T-helper 22 cell (primary cell): ENCODE measurements around the gene B3GNT9.

Experiments
- DNase-seq: peaks from one replicate; pipeline ENCODE4 v3.0.0-alpha.2; 2020; ENCODE audit warnings: low read depth

B3GNT9 gene

DNA sequence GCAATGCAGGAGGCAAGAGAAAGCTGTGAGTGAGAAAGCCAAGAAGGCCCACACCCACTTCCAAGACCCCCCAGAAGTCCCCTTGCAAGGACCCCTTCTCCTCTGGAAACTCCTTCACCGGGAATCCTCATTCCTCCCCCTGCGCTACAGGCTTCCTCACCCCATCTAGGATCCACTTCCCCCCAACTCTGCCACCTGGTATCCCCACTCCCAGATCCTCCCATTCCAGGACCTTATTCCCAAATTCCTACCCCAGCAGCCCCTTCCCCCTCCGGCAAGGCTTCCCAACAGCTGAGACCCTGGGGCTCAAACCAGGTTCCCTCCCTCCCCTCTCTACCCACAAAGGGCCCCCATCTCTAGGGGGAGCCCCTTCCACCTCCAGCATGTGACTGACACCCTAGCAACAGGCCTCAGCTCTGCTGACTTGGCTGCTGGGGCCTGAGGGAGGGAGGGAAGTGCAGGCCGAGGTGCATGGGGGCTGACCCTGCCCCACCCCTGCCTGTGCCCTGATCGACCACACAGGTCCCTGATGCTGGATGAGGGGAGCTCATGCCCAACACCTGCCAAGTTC lies 15.9 kb upstream of the B3GNT9 start:
- DNase-seq, result no peak

GRCh38 chr16:67166110-67166547 lies 15.3 kb upstream of the B3GNT9 start:
- no peak for DNase-seq

GRCh38 chr16:67165121-67166078 lies 14.6 kb upstream of the B3GNT9 start:
- no peak for DNase-seq

DNA sequence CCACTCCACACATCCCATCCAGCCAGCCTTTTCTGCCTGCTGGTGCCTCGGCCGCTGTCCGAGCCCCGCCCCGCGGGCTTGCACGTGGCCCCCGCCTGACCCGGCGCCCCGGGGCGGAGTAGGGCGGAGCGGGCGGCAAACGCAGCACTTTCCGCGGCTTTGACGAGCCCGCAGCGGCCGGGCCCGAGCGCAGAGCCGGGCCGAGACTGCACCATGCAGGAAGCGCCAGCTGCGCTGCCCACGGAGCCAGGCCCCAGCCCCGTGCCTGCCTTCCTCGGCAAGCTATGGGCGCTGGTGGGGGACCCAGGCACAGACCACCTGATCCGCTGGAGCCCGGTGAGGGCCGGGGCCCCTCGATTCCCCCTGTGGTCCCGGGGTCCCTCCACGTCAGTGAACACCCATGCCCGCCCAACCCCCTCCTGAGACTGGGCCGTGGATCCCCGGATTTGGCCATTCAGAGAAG lies 13.8 kb upstream of the B3GNT9 start, which contains the start of gene HSF4:
Gene HSF4 (plus strand): TSS at position 147 of the 463 bp plus-strand sequence. CDS start 67 bp downstream, at position 214.
- DNase-seq, result no peak

GRCh38 chr16:67163999-67164558 lies 13.3 kb upstream of the B3GNT9 start:
- DNase-seq, result no peak

GRCh38 chr16:67163164-67163998 lies 12.6 kb upstream of the B3GNT9 start:
- DNase-seq, result no peak

DNA sequence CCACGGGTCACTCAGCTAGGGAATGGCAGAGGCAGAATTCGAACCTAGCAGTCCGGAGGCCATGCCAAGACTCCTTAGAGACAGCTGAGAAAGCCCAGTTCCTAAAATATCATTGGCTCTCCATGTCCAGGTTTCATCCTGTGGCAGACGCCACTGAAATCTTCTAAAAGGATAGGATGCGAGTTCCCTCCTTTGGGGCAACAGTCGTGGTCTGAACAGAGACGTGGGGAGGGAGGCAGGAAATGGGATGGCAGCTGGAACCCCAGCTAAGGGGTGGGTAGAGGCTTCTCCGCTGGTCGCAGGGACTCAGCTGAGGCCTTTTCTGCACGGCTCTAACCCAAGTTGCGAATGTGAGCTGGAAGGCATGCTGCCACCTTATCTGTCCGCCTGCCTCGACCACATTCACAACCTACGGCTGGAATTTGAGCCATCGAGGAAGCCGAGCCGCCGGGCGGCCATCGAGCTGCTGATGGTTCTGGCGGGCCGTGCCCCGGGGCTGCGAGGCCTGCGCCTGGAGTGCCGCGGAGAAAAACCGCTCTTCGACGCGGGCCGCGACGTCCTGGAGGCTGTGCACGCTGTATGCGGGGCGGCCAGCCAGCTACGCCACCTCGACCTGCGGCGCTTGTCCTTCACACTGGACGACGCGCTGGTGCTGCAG lies 11.8 kb upstream of the B3GNT9 start:
- DNase-seq, result no peak

DNA sequence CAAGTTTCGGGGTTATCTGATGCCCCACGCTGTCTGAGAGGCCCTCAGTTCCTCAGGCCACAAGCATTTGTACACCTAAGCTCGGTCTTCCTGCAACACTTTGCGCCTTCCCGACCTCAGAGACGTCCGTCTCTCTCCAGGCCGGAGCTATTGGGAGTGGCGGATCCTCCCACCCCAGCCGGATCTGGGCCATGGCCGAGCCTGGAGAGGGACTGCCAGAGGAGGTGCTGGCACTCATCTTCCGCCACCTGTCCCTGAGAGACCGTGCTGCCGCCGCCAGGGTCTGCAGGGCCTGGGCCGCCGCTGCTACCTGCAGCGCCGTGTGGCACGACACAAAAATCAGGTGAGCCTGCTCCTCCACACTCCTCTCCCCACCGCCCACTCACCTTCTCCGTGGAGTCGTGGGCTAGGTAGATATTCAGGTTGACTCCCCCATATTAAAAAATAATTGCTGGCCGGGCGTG lies 10.8 kb upstream of the B3GNT9 start:
- no peak for DNase-seq

DNA sequence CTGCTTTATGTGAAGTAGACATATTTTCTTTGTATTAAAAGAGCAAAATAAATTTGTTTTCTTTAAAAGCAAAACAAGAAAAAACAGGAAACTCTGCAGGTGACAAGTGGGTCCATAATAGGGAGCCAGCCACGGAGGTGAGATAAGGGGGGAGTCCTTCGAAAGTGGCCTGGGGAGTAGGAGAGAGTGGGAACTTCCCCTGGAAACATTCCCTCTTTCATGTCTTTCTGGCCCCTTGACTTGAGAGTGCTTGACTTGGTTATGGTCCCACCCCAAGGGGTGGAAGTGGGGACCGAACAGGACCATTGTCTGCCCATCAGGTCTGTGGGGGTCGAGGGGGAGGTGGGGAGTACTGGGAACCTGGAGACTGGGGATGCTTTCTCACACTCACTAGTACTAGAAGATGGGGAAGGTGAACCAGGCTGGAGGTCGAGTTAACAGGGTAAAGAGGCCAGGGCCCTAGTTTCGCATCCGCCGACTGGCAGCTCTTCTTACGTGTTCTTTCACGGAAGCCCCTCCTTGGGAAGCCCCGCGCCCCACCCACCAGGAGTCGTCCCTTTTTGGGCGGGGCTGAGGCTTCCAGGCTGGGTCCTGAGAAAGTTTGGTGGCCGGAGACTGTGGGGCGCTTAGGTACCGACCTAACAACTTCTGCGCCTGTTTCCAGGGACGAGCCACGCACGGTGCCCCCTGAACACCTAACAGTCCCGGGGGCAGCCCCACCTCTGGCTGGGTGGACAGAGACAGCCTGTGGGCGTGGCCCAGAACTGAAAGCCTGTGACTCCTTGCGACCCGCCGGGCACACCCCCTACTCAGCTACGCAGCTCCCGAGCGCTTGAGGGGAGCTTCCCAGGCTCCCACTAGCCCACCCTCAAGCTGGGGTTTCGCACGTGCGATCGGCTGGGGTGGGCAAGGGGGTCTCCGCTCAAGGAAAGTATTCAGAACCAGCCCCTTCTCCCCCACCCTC lies 8.1 kb upstream of the B3GNT9 start:
- DNase-seq, result peak; percentile 75

- DNase-seq, result no peak
Observed at GRCh38 chr16:67157892-67158635, 7.3 kb upstream of the B3GNT9 start.

DNA sequence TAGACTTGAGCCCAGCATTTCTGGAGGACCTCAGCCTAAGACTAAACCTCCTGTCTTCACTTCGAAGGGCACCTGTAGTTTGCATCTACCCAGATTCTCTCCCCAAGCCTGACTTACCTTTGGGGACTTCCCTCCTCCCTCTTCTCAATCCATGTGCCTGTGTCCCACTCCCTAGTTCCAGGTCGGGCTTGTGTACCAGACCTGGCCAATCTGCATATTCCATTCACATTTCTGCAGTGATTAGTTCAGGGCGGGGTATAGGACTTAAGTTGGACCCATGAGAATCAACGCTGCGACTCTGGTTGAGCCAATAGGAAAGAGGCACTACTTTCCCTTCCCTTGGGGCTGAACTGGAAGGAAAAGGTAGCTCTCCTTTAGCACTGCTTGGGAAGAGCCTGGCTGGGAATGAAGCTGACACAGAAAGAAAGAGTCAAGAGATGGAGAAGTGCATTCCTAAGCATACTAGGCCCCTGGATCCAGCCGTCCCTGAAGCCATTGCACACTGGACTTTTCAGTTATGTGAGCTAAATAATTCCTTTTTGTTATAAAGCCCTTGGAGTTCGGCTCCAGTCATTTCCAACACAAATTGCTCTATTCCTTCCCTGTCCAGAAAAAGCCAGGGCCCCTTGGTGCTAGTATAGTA lies 6.4 kb upstream of the B3GNT9 start:
- DNase-seq, result no peak

GRCh38 chr16:67156143-67156844 lies 5.5 kb upstream of the B3GNT9 start:
- DNase-seq, result no peak

DNA sequence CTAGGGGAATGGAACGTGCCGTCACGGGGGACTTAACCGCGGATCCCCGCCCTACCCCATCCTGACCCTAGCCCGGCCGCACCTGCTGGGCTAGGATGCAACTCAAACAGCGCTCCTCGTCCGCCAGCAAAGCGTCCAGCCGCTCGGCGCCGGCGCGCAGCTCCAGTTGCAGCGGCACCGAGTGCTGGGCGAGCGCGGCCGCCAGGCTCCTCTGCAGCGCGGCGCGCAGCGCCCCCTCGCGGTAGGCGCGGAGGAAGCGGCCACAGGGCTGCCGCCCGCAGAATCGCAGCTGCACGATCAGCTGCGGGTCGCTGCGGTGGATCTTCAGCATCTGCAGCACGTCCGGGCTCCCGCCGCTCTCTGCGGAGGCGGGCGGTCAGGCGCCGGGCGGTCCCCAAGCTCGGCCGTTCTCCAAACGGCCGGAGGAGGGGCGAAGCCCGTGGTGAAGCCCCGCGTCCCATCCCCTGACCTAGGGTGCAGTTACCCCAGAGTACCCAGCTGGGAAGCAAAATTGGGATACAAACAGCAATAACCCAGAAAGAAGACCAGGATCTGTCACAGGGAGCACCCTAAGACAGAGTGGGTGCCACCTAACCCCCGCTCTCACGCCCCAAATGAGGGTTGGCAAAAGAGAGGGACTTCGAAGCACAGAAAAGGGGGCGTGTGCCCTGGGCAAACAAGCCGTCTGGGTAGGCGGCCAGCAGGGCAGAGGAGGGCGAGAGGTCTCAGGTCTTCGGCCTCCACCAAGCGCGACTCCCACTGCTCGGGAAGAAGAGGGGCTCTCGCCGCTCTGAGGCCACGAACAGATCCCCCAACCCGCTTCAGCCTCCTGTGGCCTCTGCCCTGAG lies 4.7 kb upstream of the B3GNT9 start:
- DNase-seq, result peak; percentile 52

GRCh38 chr16:67154578-67155294 lies 3.9 kb upstream of the B3GNT9 start:
- no peak for DNase-seq

DNA sequence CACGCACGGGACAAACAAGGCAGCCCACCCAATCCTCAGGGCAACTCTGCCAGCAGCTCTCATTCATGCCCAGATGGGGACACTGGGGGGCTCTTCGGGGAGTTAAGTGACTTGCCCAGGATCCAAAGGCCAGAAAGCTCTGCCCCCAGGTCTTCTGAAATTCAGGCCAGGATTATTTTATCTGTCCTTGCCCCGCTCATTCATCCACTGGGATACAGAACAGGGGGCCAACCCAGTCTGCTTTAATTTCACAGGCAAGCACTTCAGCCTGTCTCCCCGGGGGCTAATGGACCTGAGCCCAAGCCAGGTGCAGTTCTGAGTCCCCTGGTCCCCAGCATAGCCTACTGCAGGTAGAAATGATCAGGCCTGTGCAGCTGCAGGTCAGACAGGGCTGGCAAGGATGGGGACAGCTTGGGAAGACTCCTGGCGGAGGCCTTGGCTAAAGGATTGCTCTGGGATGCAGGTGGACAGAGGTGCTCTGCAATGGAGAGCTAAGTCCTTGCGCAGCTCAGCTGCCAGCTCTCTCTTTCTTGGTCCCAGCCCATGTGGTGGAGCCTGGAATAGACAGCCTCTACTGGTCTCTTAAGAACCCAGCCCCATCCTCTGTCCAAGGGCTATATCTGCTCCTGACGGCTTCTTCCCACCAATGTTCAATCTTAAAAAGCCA lies 766 bp upstream of the B3GNT9 start:
- DNase-seq, result no peak
